GM18508 (cell line): ENCODE results near the gene ETDC.
"Not testable (repeated sequence)": the region's sequence is repeated elsewhere in the genome, so short reads cannot be mapped to it uniquely, and the experiment has no call there.

Source experiments
- ATAC-seq: cut with Tn5 transposase; IDR thresholded peaks from one replicate; pipeline ENCODE4 v1.9.1; 2021; ENCODE audit warnings: moderate number of reproducible peaks; ENCODE audit not compliant: insufficient read depth, unreplicated experiment

Gene ETDC

DNA sequence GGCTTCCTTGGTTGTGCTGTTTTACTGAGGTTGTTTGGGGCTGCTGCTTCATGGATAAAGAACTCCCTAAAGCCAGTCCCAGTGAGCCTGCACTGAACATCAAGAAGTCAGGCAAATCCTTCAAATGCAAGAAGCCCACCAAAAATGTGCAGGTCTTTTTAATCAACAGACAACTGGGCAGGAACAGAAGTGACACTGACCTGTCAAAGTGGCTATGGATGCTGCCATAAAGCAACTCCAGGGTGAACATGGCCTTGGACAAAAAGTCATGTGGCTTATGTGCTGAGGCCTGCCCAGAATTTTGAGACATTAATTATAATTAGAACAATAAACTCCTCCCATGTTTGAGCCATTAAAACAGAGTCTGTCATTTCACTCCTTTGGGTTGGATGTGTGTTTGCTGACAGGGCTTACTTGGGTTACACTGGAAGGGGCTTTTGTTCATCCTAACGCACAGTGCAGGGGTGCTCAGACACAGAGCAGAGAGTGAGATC lies at the start of gene ETDC:
Gene ETDC (plus strand): TSS at position 51 of the 494 bp plus-strand sequence. CDS start 0 bp downstream, at position 51.
- no peak for ATAC-seq

DNA sequence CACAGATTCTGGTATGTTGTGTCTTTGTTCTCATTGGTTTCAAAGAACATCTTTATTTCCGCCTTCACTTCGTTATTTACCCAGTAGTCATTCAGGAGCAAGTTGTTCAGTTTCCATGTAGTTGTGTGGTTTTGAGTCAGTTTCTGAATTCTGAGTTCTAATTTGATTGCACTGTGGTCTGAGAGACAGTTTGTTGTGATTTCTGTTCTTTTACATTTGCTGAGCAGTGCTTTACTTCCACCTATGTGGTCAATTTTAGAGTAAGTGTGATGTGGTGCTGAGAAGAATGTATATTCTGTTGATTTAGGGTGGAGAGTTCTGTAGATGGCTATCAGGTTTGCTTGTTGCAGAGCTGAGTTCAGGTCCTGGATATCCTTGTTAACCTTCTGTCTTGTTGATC lies 48.3 kb upstream of the ETDC start:
- not testable (repeated sequence) for ATAC-seq

DNA sequence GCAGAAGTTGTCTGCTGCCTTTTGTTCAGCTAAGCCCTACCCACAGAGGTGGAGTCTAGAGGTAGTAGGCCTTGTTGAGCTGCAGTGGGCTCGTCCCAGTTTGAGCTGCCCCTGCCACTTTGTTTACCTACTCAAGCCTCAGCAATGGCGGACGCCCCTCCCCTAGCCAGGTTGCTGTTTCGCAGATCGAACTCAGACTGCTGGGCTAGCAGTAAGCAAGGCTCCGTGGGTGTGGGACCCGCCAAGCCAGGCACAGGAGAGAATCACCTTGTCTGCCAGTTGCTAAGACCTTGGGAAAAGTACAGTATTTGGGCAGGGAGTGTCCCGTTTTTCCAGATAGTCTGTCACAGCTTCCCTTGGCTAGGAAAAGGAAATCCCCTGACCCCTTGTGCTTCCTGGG lies 45.9 kb upstream of the ETDC start:
- ATAC-seq = not testable (repeated sequence)

DNA sequence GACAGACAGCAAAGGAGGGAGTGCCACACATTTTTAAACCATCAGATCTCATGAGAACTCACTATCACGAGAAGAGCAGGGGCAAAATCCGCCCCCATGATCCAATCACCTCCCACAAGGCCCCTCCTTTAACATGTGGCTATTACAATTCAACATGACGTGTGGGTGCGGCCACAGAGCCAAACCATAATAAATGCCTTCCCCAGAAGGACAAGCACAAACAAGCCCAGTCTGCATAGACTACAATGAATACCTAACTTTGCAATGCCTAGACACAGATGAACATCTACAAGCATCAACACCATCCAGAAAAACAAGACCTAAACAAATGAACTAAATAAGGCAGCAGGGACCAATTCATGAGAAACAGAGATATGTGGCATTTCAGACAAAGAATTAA lies 45.1 kb upstream of the ETDC start:
- ATAC-seq = no peak

DNA sequence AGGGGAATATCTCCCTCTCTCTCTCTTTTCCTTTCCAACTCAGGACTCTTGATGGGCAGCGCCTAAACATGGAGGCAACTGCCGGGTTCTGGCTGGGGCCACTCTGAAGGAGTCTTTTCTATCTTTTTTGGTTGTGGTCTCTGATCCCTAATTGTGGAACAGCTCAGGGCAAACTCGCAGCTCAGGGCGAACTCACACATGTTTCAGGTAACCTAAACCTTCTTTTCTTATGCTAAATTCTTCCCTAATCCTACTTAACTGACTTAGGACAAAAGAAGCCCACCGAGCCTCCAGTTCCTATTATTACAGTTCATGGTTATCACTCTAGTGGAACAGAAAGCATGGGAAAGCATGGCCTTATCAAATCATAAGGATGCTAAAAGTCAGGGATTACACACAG lies 36.1 kb upstream of the ETDC start:
- ATAC-seq = no peak

DNA sequence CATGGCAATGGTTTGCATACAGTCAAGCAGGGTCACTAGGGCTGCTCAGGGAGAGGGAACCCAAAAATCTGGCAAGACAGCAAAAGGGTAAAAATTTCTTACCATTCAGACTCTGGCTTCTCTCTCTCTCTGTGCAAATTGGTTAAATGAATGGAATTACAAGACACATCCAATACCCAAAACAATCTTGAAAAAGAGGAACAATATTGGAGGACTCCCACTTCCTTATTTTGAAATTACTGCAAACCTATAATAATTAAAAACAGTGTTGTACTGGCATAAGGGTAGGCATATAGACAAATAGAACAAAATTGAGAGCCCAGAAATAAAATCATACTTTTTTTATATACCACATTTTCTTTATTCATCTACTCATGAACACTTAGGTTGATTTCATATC lies 33.3 kb upstream of the ETDC start:
- no peak for ATAC-seq

DNA sequence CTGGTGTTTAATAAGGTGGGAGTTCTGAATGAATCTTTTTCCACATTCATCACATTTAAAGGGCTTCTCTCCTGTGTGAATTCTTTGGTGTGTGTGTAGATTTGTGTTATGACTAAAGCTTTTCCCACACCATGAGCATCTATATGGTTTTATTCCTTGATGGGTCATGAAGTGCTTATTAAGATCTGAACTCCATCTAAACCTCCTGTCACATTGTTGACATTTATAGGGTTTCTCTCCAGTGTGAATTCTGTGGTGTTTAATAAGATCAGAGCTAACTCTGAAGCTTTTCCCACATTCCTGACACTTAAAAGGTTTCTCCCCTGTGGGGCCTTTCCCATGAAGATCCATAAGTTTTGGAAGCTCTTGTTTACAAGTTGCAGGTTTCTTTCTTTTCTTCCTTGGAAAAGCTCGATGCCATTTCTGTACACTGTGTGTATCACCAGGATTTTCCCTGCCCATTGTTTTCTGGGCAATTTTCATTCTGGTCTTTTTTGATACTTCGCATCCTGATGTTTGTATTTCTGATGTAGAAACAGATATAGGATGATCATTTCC lies 21.9 kb upstream of the ETDC start:
- ATAC-seq = no peak

DNA sequence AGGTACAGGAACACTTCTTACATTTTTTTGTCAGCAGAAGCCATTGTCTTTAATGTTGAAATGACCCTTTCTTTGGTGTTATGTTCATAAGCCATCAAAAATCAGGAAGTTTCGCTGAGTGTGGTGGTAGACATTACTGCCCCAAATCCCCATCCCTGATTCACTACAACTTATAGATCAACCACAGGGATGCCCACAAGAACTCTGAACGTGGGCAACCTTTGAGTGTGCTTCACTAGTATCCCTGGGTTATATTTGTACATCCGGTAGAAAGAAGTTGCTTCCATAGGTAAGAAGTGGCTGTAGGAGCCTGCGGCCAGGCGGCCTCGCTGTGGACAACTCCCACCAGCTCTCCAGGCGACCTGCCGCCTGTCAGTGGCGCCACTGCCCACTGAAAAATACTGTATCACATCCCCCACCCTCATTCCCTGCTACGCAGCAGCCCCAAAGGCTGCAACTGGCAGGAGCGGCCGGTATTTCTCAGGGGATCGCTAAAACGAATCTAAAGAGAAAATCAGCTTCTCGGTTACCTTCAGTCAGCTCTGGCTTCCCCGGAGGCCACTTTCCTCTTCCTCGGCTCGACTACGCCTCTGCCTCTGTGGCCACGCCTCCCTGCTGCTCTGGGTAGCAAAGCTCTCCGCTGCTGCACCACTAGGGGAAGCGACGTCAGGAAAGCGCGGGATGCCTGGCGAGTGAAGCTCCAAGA lies 13.9 kb upstream of the ETDC start:
- no peak for ATAC-seq

DNA sequence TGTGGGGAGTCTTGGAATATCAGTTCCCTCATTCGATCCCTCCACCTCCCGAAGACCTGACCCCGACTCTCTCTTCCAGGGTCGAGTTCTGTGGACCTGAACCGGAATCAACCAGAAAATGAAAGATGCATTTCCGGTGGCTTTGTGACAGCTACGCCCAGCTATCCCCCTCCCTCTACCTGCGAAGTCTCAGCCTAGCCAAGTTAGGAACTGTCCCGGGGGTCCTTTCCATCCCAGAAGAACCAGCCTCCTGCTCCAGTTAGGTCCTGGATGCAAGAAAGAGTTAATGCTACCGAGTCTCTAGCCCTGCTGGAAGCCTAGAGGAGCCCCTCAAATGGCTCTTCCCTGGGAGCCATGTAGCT lies 13.4 kb upstream of the ETDC start:
- ATAC-seq = no peak

DNA sequence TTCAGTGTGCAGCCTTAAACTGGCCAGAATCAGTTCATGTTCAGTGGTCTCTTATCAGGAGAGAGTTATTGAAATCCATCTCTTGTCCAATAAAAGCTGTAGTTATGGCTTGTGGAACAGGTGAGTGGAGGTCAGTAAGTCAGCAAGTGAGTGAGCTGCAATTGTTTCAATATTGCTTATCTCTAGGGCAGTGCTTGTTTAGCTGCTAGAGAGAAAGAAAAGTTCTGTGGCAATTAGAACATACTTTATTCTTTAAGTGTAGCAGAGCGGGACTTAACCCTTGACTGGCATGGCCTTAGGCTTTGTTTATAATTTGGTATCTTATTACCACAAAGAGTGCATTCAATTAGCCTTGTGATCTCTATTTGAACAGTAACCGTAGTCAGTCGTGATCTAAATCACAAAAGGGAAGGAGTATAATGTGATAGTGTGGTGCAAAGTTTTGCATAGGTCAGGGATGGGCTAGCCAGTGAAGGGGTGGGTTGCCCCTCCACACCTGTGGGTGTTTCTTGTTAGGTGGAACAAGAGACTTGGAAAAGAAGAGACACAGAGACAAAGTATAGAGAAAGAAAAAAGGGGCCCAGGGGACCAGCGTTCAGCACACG lies 6.9 kb upstream of the ETDC start:
- ATAC-seq = no peak

DNA sequence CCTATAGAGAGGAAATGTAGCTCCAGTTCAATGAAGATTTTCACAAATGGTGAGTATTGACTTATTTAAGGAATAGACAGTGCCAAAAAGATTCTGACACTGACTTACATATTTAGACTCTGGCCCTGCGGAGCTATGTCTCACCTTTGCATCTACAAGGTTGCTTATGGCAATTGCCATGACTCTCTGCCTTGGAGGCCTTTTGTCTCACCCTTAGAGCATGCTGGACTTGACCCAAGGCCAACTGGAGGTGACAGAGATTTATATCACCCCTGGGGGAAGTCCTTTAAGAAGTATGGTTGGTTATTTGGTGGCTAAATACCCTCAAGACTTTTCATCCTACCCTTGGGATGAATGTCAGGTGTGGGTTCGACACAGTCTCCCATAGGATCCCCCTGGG lies 4.5 kb upstream of the ETDC start:
- no peak for ATAC-seq

DNA sequence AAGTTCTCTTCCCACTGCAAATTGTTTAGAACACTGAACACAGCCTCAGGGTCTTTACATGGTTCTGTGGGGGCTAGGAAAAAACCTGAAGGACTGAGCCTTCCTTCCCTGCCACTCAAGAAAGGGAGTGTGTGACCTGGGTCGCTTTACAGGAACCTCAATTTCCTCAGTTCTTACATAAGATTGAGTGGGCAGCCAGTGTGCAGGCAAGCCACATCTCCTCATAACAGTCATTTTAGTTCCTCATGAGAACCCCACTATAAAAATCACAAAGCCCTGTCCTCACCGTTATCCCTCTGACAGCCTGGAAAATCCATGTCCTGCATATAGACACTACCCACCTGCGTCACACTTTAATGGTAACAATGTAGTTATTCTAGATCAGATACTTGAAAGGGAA lies 2.1 kb upstream of the ETDC start:
- no peak for ATAC-seq

DNA sequence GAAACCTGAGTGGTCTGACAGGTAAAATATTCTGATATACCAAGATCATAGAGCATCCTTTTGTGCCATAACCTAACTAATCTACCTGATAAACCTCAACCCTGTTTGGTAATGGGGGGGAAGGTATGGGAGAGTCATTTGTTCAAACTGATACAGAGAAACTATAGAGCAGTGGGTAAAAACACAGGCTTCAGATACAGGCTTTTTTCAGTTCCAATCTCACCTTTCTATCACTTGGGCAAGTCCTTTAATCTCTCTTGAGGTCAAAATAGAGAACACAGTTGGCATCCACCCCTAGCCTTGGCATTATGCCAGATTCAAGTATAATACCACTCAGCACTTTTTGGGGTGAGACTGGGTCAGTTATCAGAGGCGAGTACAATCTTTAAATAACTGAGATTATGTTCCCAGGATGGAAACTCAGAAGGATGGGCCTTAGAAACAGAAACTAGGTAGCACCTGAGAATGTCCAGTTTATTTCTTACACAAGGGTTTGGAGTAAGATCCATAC lies 880 bp upstream of the ETDC start:
- no peak for ATAC-seq

DNA sequence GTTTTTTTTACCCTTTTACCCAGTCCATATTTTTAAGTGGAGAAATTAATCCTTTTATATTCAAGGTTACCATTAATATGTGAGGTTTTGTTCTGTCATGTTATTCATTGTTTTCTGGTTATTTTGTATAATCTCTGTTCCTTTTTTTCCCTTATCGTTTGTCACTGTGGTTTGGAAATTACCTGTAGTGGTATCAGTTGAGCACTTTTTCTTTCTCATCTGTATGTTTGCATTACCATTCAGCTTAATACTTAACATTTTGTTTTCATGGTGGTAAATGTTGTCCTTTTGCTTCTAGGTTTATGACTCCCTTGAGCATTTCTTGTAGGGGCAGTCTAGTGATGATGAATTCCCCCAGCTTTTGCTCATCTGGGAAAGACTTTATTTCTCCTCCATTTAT lies 6.6 kb downstream of the ETDC start:
- ATAC-seq = peak; percentile 55

DNA sequence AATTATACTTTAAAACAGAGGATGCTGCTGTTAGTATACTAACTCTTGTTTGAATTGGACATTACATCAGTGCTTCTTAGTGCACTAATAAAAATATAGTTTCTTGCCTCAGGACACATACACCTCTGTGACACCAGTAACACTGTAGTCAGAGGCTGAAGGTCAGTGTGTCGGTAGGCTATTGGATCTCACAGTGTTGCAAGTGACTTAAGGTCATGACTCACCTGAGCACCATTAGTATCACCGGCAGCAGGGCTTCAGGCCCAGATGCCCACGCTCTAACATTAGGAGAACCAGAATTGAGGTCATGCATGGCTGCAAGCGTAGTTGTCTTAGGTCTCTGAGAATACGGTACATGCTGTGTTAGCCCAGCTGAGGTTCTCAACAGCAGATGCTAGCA lies 15.2 kb downstream of the ETDC start:
- ATAC-seq = no peak

DNA sequence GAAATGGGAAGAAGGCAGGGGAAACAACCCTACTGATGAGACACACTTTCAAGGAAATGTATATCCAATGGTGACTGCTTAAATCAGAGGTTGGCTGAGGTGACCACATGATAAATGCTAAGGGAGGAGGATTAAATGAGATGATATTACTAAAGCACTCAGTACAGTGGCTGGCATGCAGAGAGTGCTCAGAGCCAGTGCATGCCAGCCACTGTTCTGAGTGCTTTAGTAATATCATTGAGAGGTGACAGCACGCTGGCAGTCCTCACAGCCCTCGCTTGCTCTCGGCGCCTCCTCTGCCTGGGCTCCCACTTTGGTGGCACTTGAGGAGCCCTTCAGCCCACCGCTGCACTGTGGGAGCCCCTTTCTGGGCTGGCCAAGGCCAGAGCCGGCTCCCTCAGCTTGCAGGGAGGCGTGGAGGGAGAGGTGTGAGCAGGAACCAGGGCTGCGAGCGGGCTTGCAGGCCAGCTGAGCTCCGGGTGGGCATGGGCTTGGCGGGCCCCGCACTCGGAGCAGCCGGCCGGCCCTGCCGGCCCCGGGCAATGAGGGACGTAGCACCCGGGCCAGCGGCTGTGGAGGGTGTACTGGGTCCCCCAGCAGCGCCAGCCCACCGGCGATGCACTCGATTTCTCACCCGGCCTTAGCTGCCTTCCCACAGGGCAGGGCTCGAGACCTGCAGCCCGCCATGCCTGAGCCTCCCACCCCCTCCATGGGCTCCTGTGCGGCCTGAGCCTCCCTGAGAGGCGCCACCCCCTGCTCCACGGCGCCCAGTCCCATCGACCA lies 15.9 kb downstream of the ETDC start:
- not testable (repeated sequence) for ATAC-seq

DNA sequence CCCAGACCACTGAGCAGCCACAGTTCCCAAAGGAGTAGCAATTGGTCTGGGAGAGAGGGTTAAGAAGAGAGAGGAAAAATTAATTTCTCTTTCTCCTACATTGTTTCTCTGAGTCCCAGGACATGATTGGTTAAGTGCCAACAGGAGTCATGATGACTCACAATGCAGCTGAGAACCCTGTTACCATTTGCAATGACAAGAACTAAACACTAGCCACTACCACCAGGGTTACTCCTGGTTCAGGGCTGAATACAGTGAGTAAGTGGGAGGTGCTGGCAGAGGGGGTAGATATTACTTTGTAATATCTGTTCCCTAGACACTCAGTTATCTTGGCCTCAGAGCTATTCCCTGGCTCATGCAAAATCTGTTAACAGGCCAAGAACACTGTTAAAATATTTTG lies 18.0 kb downstream of the ETDC start:
- ATAC-seq = no peak

DNA sequence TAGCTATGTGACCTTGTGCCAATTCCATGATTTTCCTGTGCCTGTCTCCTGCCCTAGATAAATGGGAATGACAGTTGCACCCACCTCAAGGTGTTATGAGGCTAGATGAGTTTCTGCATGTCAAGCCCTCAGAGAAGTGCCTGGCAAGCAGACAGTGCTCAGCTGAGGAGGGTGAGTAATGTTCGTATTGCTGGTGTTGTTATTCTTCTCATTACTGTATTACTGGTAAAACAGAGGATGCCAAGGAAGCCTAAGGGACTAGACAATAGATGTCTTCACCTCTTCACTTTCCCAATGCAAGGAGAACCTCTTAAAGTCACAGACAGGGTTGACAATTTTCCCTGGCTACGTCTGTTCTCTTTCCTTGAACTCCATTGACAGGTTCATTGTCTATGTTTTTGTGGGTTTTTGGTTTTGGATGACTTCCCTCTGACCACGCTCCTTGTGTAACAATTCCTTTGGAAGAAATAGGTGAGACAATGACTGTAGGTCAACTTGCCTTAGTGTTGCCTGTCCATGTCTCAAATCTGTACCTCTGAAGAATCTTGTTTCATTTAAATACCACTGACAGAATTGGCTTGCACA lies 19.2 kb downstream of the ETDC start:
- no peak for ATAC-seq

DNA sequence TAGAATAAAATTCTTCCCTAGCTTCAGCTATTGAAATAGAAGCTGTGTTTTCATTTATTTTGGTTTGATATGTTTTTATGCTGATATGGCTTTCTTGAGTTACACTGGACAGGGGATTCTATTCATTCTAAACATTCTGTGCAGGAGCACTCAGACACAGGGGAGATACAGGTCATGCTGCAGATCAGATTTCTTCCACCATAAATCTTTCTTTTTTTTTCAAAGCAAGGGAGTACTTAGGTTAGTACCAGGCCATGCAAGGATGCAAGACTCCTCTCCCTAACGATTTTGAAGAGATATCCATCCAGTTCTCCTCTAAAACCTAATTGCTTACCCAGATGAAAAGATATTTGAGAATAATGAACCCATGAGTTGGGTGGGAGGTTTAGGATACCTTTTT lies 21.4 kb downstream of the ETDC start:
- no peak for ATAC-seq

DNA sequence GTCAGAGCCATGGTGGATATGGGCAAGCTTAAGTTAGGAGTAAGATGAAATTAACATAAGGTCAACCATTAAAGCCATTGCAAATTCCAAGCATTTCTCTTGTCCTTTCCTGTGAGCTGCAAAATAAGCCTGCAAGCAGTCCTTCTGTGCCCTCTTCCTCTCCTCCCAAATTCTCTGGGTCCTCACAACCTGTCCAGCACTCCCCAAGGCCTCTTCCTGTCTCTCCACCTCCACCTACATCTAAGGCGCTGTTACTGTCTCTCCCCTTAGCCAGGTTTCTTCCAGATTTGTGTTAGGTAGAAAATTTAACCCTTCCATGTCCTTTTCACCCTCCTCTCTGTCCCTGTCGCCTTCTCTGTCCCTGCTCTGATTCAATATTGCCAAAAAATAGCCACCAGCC lies 22.2 kb downstream of the ETDC start:
- ATAC-seq = no peak

DNA sequence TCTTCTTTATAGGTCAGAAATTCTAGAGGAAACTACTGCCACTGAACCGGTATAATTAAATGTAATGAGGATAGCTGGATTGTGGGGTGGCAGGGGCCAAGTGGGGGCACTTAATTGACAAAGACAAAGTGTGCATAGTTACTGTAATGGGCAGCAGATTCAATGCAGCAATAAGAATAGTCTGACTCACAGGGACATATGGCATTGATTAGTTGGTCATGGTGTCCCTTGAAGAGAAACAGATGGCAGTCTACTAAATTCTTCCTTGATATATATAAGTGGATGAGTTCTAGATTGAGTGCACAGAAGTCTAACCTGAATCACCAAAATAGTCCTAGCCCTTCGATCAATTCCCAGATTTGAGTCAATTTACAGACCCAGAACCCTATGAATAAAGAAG lies 31.6 kb downstream of the ETDC start:
- no peak for ATAC-seq
